ENCODE measurements around the gene RASAL2. TPM values are rescaled to one million over a fixed set of nuclear protein-coding genes. Genes with fewer than 3 reads are reported as not detected.
"Not testable (repeated sequence)": the region's sequence is repeated elsewhere in the genome, so short reads cannot be mapped to it uniquely, and the experiment has no call there.

The RASAL2 gene
- total RNA-seq, 1 donor from 2014 or later = 26.7 TPM

DNA sequence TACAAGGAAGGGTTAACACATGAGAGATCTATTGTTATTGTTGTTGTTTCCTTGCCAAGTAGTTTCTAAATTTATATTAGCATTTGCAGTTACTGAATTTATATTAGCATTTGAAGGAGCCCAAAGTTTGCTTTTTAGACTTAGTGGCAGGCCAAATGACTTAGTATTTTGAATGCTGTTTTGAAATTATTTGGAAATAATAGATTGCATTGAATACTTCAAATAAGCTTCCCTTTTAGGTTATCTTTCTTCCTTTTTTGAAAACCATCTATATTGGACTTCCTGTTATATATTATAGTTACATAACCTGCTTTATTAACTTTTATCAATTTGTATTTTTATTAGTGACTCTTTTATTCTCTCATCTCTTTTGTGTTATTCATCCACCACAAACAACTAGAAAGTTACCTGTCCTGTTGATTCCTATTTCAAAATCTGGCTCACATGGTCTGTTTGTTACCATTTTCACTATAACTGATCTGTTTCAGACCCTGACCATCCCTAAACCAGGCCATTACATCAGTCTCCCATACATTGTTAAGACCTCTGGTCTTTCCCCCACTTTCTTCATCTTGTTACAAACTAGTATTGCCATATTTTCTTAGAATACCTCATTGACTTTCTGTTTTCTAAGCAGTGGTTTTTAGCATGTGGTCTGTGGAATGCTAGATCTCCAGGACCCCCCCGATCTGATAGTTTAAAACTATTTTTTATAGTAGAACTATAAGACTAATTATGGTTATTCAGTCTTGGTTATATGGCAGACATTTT, 185.2 kb downstream of the RASAL2 start:
- DNase-seq (ENCODE audit: low spot score) = no peak

DNA sequence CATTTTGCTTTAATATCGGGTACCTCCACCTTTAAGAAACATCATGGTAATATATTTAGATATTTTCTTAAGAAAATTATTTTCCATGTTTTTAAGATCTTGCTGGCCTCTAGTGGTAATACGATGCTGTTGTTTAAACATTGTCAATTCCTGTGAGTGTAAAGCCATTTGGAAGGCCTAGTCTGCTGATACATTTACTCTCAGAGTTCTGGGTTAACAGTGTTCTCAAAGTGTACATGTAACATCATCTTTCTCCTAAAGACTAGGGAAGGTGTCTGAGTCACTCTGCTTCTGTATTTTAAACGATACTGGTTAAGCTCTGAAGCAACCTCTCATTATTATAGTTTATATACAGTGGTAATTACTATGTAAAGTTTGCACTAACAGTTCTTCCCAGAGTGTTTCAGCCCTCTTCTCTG, 189.1 kb downstream of the RASAL2 start:
- no peak for DNase-seq (ENCODE audit: low spot score)

DNA sequence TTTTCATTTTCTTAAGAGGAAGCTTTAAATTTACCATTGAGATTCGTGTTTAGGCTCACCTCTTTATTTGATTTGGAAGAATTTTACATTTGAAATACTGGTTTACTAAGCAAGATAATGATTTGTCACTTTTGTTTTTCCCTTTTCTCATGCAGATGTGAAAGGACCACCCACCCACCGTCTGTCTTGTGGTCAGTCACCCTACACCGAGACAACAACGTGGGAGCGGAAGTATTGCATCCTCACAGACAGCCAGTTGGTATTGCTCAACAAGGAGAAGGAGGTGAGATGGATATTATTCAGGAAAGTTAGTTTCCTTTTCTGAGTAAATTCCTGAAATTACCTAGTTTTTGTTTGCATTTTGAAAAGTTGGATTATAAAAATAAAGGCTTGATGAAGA, 189.5 kb downstream of the RASAL2 start:
- DNase-seq (ENCODE audit: low spot score) = no peak

- no peak for DNase-seq (ENCODE audit: low spot score)
Observed at GRCh38 chr1:178284058-178284457, 190.2 kb downstream of the RASAL2 start.

DNA sequence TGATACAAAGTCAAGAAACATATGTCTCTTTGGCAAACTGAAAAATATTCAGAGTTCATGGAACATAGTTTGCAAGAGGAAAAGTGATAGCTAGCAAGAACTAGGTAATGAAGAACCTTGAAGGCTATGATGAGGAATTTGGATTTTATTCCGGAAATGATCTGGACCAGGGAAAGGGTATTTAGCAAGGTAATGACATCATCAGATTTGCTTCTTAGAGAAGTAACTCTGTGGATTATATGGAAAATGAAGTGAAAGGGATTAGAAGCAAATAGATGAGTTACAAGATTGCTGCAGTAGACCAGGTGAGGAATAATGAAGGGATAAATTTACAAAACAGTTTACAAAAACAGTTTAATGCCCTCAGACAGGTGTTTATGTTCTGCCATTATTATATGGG, 197.3 kb downstream of the RASAL2 start:
- DNase-seq (ENCODE audit: low spot score) = no peak

- DNase-seq (ENCODE audit: low spot score) = no peak
Observed at GRCh38 chr1:178294654-178295053, 200.8 kb downstream of the RASAL2 start.

GRCh38 chr1:178300352-178300699, 206.4 kb downstream of the RASAL2 start:
- DNase-seq (ENCODE audit: low spot score) = no peak

GRCh38 chr1:178301141-178301540, 207.2 kb downstream of the RASAL2 start:
- DNase-seq (ENCODE audit: low spot score) = no peak

DNA sequence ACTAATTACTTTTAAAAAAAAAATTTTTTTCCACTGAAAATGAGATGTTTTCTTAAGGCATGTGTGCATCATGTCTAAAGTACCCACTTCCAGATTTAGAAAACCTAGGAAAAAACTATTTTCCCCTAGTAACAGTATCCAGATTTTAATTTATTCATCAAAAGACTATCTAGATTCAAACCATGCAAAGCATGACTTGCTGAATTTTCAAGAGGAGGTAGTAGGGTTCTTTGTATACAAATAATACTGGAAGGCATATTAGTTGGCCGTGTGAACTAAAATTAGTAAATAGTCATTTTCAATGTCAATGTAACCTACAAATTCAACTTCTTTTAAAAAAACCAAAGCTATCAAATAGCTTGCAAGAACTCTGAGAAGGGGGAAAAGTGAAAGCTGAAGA, 213.4 kb downstream of the RASAL2 start:
- no peak for DNase-seq (ENCODE audit: low spot score)

- DNase-seq (ENCODE audit: low spot score) = no peak
Observed at GRCh38 chr1:178308438-178308837, 214.5 kb downstream of the RASAL2 start.

- no peak for DNase-seq (ENCODE audit: low spot score)
Observed at GRCh38 chr1:178310685-178311105, 216.8 kb downstream of the RASAL2 start.

- no peak for DNase-seq (ENCODE audit: low spot score)
Observed at GRCh38 chr1:178311164-178311563, 217.3 kb downstream of the RASAL2 start.

- DNase-seq (ENCODE audit: low spot score) = not testable (repeated sequence)
Observed at GRCh38 chr1:178320280-178320982, 226.5 kb downstream of the RASAL2 start.

DNA sequence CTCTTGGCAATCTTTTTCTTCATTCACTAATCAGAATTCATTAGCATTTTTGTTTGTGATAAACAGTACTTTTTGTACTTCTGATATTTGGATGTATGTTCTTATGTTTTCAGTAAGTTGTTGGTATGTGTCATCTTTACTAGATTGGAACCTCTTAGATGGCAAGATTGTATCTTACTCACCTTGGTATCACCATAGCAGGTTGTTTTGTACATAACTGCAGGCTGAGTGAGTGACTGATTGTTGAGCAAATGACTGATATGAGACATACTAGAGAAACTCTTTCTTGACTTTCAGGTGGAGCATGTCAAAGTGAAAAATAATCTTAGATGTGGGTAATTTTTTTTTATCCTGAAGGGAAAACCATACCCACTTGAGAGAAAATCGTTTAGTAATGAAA, 229.2 kb downstream of the RASAL2 start:
- no peak for DNase-seq (ENCODE audit: low spot score)

- no peak for DNase-seq (ENCODE audit: low spot score)
Observed at GRCh38 chr1:178324003-178324402, 230.1 kb downstream of the RASAL2 start.

GRCh38 chr1:178328728-178329127, 234.8 kb downstream of the RASAL2 start:
- no peak for DNase-seq (ENCODE audit: low spot score)

DNA sequence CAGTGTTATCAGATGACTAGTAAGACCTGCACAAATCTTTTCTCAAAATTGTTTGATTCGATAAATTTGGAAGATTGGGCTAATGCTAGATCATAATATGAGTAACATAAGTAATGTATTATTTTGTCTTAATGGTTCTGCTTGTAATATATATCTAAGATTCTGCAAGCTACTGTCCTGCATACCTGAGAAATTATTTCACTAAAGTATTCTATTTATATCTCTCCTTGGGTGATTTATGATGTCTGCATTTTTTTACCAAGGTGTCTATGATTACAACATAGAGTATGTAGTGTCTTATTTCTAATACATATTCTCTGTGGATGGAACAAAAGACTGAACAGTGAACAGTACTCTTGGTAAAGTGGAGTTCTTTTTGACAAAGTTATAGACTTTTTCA, 236.2 kb downstream of the RASAL2 start:
- DNase-seq (ENCODE audit: low spot score) = no peak

DNA sequence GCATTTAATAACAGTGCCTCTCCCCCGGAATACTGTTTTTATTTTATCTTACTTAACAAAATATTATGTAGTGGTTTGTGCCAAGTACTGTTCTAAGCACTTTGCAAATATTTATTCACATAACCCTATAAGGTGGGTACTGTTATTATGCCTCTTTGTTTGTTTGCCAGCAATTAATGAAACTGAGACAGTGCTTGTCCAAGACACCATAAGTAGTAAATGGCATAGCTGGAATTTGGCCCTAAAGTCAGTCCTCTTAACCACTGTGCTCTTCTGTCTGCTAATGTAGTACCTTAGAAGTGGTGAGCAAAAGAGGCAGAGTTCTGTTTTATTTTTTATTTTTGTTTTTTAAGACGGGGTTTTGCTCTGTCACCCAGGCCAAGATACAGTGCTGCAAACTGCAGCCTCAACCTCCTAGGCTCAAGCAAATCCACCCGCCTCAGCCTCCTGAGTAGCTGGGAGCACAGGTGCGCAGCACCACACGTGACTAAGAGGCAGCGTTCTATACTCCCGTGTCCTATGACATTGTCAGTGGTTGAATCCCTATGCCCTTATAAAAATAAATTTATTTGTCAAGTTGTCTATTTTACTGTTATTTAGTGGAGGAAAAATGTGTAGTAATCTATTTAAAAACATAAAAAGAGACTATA, 237.1 kb downstream of the RASAL2 start:
- DNase-seq (ENCODE audit: low spot score) = no peak

DNA sequence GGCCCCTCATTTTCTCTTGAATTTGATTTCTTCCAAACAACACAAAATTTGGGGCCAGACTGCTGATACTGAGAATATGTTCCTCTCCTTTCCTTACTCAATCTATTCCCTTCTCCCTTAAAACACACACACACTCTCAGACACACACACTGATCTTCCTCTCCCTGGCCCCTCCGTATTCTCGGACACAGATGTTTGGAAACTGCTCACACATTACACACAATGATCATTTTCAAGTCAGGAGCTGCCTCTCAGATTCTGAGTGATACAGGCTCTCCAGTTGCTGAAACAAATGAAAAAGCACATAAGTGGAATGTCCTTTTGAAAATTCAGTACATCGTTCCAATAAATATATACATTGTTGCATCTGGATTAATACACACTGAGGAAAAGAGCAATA, 241.5 kb downstream of the RASAL2 start:
- DNase-seq (ENCODE audit: low spot score) = no peak

DNA sequence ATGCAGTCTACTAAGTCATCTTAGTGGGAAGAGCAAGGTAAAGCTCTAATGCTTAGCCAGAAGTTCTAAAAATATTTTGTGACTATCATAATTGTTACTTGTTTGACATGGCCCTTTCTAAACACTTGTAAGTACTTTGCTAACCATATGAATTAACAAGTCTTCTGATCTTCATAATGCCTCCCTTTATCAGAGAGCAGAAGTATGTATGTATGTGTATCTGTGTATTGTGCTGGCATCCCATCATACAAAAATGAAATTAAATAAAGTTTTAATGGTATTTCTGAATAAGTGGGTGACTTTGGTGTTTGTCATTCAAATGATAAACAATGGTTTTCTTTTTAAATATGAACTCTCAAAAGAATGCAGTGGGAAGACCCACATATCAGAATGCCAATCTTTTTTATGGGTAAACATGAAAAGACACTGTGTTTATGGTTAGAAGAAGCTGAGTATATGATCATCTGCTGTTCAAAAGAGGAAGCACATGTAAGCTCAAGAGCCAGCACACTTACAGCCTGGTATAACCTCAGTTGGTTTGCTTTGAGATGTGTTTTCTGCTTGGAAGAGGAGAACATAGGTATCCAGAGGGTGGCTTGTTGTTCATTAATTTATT, 243.3 kb downstream of the RASAL2 start:
- DNase-seq (ENCODE audit: low spot score) = no peak

DNA sequence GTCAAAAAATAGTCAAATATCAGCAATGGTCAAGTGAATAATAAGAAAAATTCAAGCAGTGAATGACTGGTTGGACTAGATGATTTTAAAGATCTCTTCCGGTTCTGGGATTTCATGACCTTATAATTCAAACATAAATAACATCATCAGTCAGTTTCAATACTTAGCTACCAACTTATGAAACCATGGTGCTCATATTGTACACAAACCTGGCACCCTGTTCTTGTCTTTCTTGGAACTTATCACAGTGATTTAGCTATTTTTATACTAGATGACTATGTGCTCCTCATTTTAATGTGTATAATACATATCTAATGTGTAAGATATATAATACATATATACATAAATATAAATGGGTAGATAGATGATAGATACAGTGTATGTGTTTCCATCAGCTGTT, 245.9 kb downstream of the RASAL2 start:
- no peak for DNase-seq (ENCODE audit: low spot score)

- DNase-seq (ENCODE audit: low spot score) = peak; percentile 73
Observed at GRCh38 chr1:178341261-178341956, 247.5 kb downstream of the RASAL2 start.
